Stimulated activated CD8-positive, alpha-beta memory T cell treated with anti-CD3 and anti-CD28 coated beads, Interleukin-2, amount 100 ng/mL, for 48 hours (primary cell): ENCODE measurements around the gene PICK1.

Experiments
- DNase-seq, 2 donors: peaks; one replicate each; pipeline ENCODE4 v3.0.0-alpha.2; 2020; ENCODE audit warnings: low read depth in 2 of 2

PICK1 gene

GRCh38 chr22:38056969-38057891 lies at the start of gene PICK1:
PICK1 (plus strand) TSS chr22:38057404; CDS start chr22:38057810, 406 bp downstream.
- peak; percentile 68 to 75 for DNase-seq

GRCh38 chr22:38009000-38009806 lies 48.0 kb upstream of the PICK1 start:
- DNase-seq = no peak

GRCh38 chr22:38012604-38013072 lies 44.6 kb upstream of the PICK1 start:
- no peak for DNase-seq

- no peak for DNase-seq
These were observed 43.1 kb upstream of the PICK1 start for GRCh38 chr22:38014083-38014482.

GRCh38 chr22:38016182-38017151 lies 40.7 kb upstream of the PICK1 start:
- no peak for DNase-seq

- no peak for DNase-seq
These were observed 39.8 kb upstream of the PICK1 start for GRCh38 chr22:38017272-38017920.

GRCh38 chr22:38017939-38018885 lies 39.0 kb upstream of the PICK1 start:
- DNase-seq = no peak

- no peak for DNase-seq
These were observed 38.0 kb upstream of the PICK1 start for GRCh38 chr22:38018938-38019827.

GRCh38 chr22:38021206-38021605 lies 36.0 kb upstream of the PICK1 start:
- no peak for DNase-seq

GRCh38 chr22:38023045-38023444 lies 34.2 kb upstream of the PICK1 start:
- no peak for DNase-seq

- DNase-seq = no peak
These were observed 31.7 kb upstream of the PICK1 start for GRCh38 chr22:38025514-38025913.

GRCh38 chr22:38026130-38027111 lies 30.8 kb upstream of the PICK1 start:
- no peak for DNase-seq

GRCh38 chr22:38027487-38027886 lies 29.7 kb upstream of the PICK1 start:
- DNase-seq = no peak

GRCh38 chr22:38028344-38029130 lies 28.7 kb upstream of the PICK1 start:
- DNase-seq = no peak

GRCh38 chr22:38029370-38029769 lies 27.8 kb upstream of the PICK1 start:
- DNase-seq = no peak

- no peak for DNase-seq
These were observed 27.3 kb upstream of the PICK1 start for GRCh38 chr22:38029901-38030300.
